Activated CD4-positive, alpha-beta T cell treated with anti-CD3 and anti-CD28 coated beads for 4 hours (primary cell): ENCODE results near the gene B3GAT1.

Experiments used
- DNase-seq, 2 donors: peaks; one replicate each; pipeline ENCODE4 v3.0.0-alpha.2; 2020

B3GAT1 gene

GRCh38 chr11:134441281-134441680 lies 29.2 kb upstream of the B3GAT1 start:
- DNase-seq: no peak

- no peak for DNase-seq
Measured at GRCh38 chr11:134440851-134441250, 28.8 kb upstream of the B3GAT1 start.

- no peak for DNase-seq
Measured at GRCh38 chr11:134438542-134439537, 26.8 kb upstream of the B3GAT1 start.

- DNase-seq: no peak
Measured at GRCh38 chr11:134437821-134438220, 25.8 kb upstream of the B3GAT1 start.

GRCh38 chr11:134436781-134437180 lies 24.7 kb upstream of the B3GAT1 start:
- DNase-seq: no peak

GRCh38 chr11:134433806-134434205 lies 21.8 kb upstream of the B3GAT1 start:
- DNase-seq: no peak

GRCh38 chr11:134433251-134433650 lies 21.2 kb upstream of the B3GAT1 start:
- no peak for DNase-seq

GRCh38 chr11:134432776-134433175 lies 20.7 kb upstream of the B3GAT1 start:
- no peak for DNase-seq

GRCh38 chr11:134429106-134429505 lies 17.1 kb upstream of the B3GAT1 start:
- no peak for DNase-seq

GRCh38 chr11:134425816-134426536 lies 13.9 kb upstream of the B3GAT1 start:
- no peak for DNase-seq

- DNase-seq: no peak
Measured at GRCh38 chr11:134425413-134425812, 13.4 kb upstream of the B3GAT1 start.

- no peak for DNase-seq
Measured at GRCh38 chr11:134423106-134423505, 11.1 kb upstream of the B3GAT1 start.

GRCh38 chr11:134417871-134418840 lies 6.1 kb upstream of the B3GAT1 start:
- no peak for DNase-seq

- DNase-seq: no peak
Measured at GRCh38 chr11:134416726-134417125, 4.7 kb upstream of the B3GAT1 start.

GRCh38 chr11:134414766-134415765 lies 3.0 kb upstream of the B3GAT1 start:
- no peak for DNase-seq

- DNase-seq: no peak
Measured at GRCh38 chr11:134413826-134414731, 2.0 kb upstream of the B3GAT1 start.

- DNase-seq: no peak
Measured at GRCh38 chr11:134413043-134413825, 1.2 kb upstream of the B3GAT1 start.

GRCh38 chr11:134410766-134411165 lies 1.3 kb downstream of the B3GAT1 start:
- no peak for DNase-seq
